Fibroblast of pulmonary artery (primary cell): Measurements from ENCODE around the gene GAN.

ENCODE experiments used
- DNase-seq: peaks from one replicate; pipeline ENCODE4 v3.0.0-alpha.2; 2010; ENCODE audit warnings: low read depth
- H3K4me3 ChIP-seq: replicated peaks from 2 replicates; pipeline ENCODE4 v1.5.1; 2011; ENCODE audit warnings: low read depth, mild to moderate bottlenecking, control low read depth, low read length, moderate library complexity
- TF ChIP-seq, protein P1 (sequence below): IDR thresholded peaks from 2 replicates; pipeline ENCODE4 v1.5.1; 2011; ENCODE audit warnings: mild to moderate bottlenecking, control low read depth, low read length, inconsistent platforms; ENCODE audit errors: missing control alignments

Gene GAN

DNA sequence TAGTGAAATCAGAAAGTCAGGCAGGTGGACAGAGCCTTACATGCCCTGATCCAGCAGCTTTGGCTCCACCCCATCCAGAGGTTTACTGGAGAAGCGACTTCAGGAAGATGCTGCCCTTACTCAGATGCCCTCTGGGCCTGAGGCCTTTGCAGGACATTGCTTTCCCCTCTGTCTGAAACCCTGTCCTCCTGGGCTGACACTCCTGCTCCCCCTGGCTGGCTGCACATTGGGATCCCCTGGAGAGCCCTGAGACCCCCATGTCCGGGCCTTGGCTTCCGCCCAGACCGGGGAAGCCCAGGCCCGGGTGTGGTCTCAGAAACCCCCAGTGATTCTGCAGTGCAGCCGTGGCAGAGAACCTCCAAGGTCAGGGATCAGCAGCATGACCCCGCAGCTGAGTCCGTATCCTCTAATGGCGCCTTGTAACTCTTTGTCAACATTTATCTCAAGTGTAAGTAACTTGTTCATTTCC, 39.7 kb upstream of the GAN start:
- no peak overlapping the region for H3K4me3 ChIP-seq
- TF ChIP-seq, protein P1, sequence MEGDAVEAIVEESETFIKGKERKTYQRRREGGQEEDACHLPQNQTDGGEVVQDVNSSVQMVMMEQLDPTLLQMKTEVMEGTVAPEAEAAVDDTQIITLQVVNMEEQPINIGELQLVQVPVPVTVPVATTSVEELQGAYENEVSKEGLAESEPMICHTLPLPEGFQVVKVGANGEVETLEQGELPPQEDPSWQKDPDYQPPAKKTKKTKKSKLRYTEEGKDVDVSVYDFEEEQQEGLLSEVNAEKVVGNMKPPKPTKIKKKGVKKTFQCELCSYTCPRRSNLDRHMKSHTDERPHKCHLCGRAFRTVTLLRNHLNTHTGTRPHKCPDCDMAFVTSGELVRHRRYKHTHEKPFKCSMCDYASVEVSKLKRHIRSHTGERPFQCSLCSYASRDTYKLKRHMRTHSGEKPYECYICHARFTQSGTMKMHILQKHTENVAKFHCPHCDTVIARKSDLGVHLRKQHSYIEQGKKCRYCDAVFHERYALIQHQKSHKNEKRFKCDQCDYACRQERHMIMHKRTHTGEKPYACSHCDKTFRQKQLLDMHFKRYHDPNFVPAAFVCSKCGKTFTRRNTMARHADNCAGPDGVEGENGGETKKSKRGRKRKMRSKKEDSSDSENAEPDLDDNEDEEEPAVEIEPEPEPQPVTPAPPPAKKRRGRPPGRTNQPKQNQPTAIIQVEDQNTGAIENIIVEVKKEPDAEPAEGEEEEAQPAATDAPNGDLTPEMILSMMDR = no peak
- DNase-seq = no peak

DNA sequence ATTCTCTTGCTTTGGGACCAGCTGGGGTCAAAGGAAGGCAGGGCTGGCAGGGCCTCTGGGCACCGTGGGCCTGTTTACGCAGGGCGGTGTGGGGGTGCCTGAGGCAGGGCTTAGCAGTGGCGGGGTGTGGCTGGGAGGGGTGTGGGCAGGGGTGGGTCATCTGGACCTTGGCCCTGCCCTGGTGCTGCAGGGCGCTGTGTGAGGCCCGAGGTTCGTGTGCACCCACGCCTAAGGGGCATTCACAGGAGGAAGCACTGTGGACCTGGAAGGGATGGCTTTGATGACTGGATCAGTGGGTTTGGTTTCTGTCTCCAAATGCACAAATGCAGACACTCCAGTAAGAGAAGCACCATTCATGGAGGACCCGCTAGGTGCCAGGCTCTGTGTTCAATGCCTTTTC, 39.0 kb upstream of the GAN start:
- DNase-seq = no peak
- TF ChIP-seq, protein P1 = no peak
- no peak overlapping the region for H3K4me3 ChIP-seq

DNA sequence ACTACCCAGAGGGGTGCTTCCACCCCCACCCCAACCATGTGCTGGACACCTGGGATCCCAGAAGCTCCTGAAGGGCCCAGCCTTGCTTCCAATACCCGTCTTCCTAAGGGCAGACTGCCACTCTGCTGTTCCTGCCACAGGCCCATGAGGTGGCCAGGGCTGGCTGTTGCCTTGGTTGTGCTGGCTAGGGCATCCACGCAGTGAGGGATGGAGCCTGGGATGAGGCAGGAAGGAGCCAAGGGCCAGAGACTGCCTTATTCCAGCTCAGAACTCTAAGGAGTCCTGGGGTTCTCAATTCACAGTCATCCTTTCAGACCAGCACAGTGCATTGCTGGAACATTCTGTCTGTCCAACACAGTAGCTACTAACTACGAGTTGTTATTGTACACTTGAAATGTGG, 38.4 kb upstream of the GAN start:
- H3K4me3 ChIP-seq = no peak overlapping the region
- TF ChIP-seq, protein P1 = no peak
- no peak for DNase-seq

DNA sequence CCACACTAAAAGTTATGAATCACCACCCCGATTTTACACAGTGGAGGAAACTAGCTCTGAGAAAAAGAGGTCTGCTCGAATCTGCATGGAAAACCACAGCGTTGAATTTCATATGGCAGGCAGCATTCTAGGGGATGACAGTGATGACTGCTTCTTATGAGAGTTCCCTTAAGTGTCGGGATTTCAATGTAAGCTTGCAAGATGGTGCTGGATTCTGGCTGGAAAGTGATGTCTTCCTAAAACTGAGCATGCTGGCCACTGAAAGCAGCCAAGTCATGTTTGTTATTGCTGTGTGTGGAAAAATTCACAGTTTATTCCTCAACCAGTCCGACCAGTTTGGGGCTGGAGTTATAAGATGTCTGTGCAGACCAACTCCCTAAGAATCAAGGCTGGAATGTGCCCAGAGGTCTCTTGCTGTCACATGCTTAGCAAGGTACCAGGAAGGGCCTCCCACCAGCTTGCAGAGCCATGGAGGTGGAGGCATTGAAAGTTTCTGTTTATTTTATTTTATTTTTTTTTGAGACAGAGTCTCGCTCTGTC, 37.2 kb upstream of the GAN start:
- no peak for DNase-seq
- H3K4me3 ChIP-seq = no peak overlapping the region
- TF ChIP-seq, protein P1 = no peak

DNA sequence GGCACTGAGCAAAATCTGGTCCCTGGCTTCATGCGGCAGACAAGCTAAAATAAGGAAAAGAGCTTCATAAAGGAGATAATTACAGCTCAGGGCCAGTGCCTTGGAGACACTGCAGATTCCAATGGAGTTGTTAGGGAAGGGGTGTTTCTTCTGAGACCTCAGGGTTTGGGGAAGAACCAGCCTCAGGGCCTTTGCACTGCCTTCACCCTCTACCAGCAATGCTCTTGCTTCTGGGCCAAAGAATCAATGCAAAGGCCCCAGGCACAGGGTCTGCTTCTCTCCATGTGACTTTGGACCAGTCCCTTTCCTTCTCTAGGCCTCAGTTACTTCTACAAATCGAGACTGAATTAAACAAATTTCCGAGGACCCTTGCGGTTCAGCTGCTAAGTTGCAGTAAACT, 36.2 kb upstream of the GAN start:
- no peak for DNase-seq
- TF ChIP-seq, protein P1 = no peak
- no peak overlapping the region for H3K4me3 ChIP-seq

DNA sequence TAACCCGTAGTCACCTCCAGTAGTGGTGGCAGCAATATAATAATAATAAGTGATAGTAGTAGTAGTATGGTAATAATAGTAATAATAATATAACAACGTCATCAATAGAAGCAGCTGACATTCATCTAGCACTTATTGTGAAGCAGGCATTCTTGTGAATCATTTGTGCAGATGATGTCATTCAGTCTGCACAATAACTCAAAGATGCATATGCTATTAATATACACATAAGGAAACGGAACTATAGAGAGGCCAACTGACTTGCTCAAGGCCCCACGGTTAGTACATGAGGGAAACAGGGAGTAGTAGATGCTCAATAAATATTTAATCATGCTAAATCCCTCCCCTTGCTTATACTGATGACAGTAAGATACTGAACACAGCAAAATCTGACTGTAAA, 35.4 kb upstream of the GAN start:
- peak; percentile 81 for DNase-seq
- no peak overlapping the region for H3K4me3 ChIP-seq
- TF ChIP-seq, protein P1 = no peak

DNA sequence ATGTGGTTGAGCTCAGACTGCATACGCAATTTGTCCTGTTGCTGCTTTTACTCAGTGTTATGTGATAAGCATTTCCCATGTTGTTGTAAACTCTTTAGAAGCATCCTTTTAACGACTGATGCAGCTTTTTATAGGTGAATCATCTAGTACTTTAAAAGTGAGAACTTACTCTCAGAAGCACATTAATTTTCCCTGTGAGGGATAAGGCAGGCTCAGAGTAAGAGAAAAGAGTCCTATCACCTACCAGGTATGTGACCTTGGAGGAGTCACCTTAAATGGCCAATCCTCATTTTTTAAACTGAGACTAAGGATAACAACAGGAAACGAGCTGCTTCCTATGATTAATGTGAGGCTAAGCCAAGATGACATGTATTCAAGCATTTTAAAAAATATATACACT, 34.4 kb upstream of the GAN start:
- peak; percentile 57 for DNase-seq
- H3K4me3 ChIP-seq = no peak overlapping the region
- TF ChIP-seq, protein P1 = no peak
